Liver (tissue), 9 donors: ENCODE measurements around the gene HIPK1. TPM values are rescaled to one million over a fixed set of nuclear protein-coding genes. Genes with fewer than 3 reads are reported as not detected.

ENCODE experiments used
- DNase-seq: peaks from one replicate; pipeline ENCODE4 v3.0.0-alpha.2; 2017; ENCODE audit warnings: low spot score
- H3K27ac ChIP-seq, 2 donors: one replicate each; pipeline ENCODE4 v1.7.0; 2013; ENCODE audit warnings: inconsistent platforms in 2 of 2, low read length in 2 of 2, control low read depth in 1 of 2, low read depth in 1 of 2, mild to moderate bottlenecking in 1 of 2
- H3K27me3 ChIP-seq, 4 donors: one replicate each; pipeline versions ENCODE4 v1.6.1 to v1.7.0; 2013; ENCODE audit warnings: low read length in 3 of 4, inconsistent platforms in 1 of 4, mild to moderate bottlenecking in 1 of 4, moderate library complexity in 1 of 4; ENCODE audit not compliant: control insufficient read depth in 4 of 4, insufficient read depth in 4 of 4
- H3K36me3 ChIP-seq, 4 donors: one replicate each; pipeline versions ENCODE4 v1.6.1 to v1.7.0; 2013; ENCODE audit warnings: low read length in 3 of 4, mild to moderate bottlenecking in 3 of 4, low read depth in 1 of 4, moderate library complexity in 1 of 4; ENCODE audit not compliant: control insufficient read depth in 4 of 4, insufficient read depth in 3 of 4
- H3K4me1 ChIP-seq, 4 donors: one replicate each; pipeline versions ENCODE4 v1.6.1 to v1.7.0; 2013; ENCODE audit warnings: low read length in 3 of 4, mild to moderate bottlenecking in 3 of 4, moderate library complexity in 1 of 4; ENCODE audit not compliant: control insufficient read depth in 4 of 4, insufficient read depth in 4 of 4
- H3K4me3 ChIP-seq, 3 donors: one replicate each; pipeline versions ENCODE4 v1.6.1 to v1.7.0; 2013; ENCODE audit warnings: low read length in 3 of 3, control low read depth in 1 of 3, low read depth in 1 of 3, mild to moderate bottlenecking in 1 of 3
- H3K9ac ChIP-seq, 2 donors: one replicate each; pipeline ENCODE4 v1.7.0; 2013; ENCODE audit warnings: low read length in 2 of 2, mild to moderate bottlenecking in 2 of 2, moderate library complexity in 2 of 2, control low read depth in 1 of 2, low read depth in 1 of 2
- H3K9me3 ChIP-seq, 4 donors: one replicate each; pipeline versions ENCODE4 v1.6.1 to v1.7.0; 2013; ENCODE audit warnings: low read length in 3 of 4; ENCODE audit not compliant: control insufficient read depth in 4 of 4
- CTCF ChIP-seq: fragments of 150-350 bp; IDR thresholded peaks from 2 replicates; pipeline ENCODE4 v1.5.1; 2017; ENCODE audit warnings: improper control_type of control experiment, low read depth, low read length; ENCODE audit not compliant: missing input control
- EGR1 ChIP-seq, 2 donors: IDR thresholded peaks; 2 replicates each; pipeline ENCODE4 v1.6.1; 2016 to 2018; ENCODE audit warnings: antibody characterized with exemption in 2 of 2, low read depth in 2 of 2
- FOXA1 ChIP-seq: IDR thresholded peaks from 2 replicates; pipeline ENCODE4 v1.6.1; 2016; ENCODE audit warnings: antibody characterized with exemption
- FOXA2 ChIP-seq: IDR thresholded peaks from 2 replicates; pipeline ENCODE4 v1.6.1; 2016; ENCODE audit warnings: antibody characterized with exemption
- GABPA ChIP-seq, 2 donors: IDR thresholded peaks in 1 of 2; conservative IDR thresholded peaks in 1 of 2; 2 replicates each; pipeline ENCODE4 v1.6.1; 2016; ENCODE audit warnings: antibody characterized with exemption in 2 of 2, mild to moderate bottlenecking in 1 of 2, moderate library complexity in 1 of 2
- HNF4A ChIP-seq, 2 donors: conservative IDR thresholded peaks; 2 replicates each; pipeline ENCODE4 v1.6.1; 2016; ENCODE audit warnings: antibody characterized with exemption in 2 of 2, mild to moderate bottlenecking in 2 of 2
- HNF4G ChIP-seq: IDR thresholded peaks from 2 replicates; pipeline ENCODE4 v1.6.1; 2016; ENCODE audit warnings: antibody characterized with exemption
- JUND ChIP-seq, 2 donors: IDR thresholded peaks; 2 replicates each; pipeline ENCODE4 v1.6.1; 2016; ENCODE audit warnings: antibody characterized with exemption in 2 of 2
- MAX ChIP-seq: IDR thresholded peaks from 2 replicates; pipeline ENCODE4 v1.6.1; 2016; ENCODE audit warnings: antibody characterized with exemption
- NR2F2 ChIP-seq: IDR thresholded peaks from 2 replicates; pipeline ENCODE4 v1.6.1; 2016; ENCODE audit warnings: antibody characterized with exemption
- RAD21 ChIP-seq, 2 donors: IDR thresholded peaks; 2 replicates each; pipeline ENCODE4 v1.6.1; 2016; ENCODE audit warnings: antibody characterized with exemption in 2 of 2, mild to moderate bottlenecking in 2 of 2
- RXRA ChIP-seq, 2 donors: IDR thresholded peaks; 2 replicates each; pipeline ENCODE4 v1.6.1; 2017 to 2018; ENCODE audit warnings: antibody characterized with exemption in 2 of 2, mild to moderate bottlenecking in 1 of 2
- SP1 ChIP-seq: IDR thresholded peaks from 2 replicates; pipeline ENCODE4 v1.6.1; 2018; ENCODE audit warnings: antibody characterized with exemption, mild to moderate bottlenecking
- TAF1 ChIP-seq: conservative IDR thresholded peaks from 2 replicates; pipeline ENCODE4 v1.6.1; 2016; ENCODE audit warnings: antibody characterized with exemption, mild to moderate bottlenecking
- YY1 ChIP-seq: IDR thresholded peaks from 2 replicates; pipeline ENCODE4 v1.6.1; 2016; ENCODE audit warnings: antibody characterized with exemption, mild to moderate bottlenecking
- ZBTB33 ChIP-seq: IDR thresholded peaks from 2 replicates; pipeline ENCODE4 v1.6.1; 2016; ENCODE audit warnings: antibody characterized with exemption
- WGBS: extraction: QIAGEN DNeasy Blood & Tissue Kit; methylation state at CpG from one replicate; pipeline ENCODE4 v1.1.7; 2013; 5-methylcytosine and 5-hydroxymethylcytosine counted together
- polyA plus RNA-seq, 2 donors: library from polyadenylated mRNA; stranded (reverse) in 1 of 2; unstranded in 1 of 2; fragments of 200-250 nt in 1 of 2; fragments of >200 nt in 1 of 2; fragmentation: Nextera tagmentation in 1 of 2; extraction: Ambion mirVana in 1 of 2; gene quantifications; one replicate each; pipeline versions ENCODE4 v1.2.1 to v1.2.3, GENCODE V29; 2013 to 2015
- total RNA-seq, 2 donors: library from RNA; depleted of rRNA; stranded (reverse); fragments of >200 nt; gene quantifications; one replicate each; pipeline ENCODE4 v1.2.3, GENCODE V29; 2014
- TF ChIP-seq, protein P1 (sequence below): IDR thresholded peaks from 2 replicates; pipeline ENCODE4 v1.6.1; 2016; ENCODE audit warnings: antibody characterized with exemption, mild to moderate bottlenecking
- TF ChIP-seq, protein P2 (sequence below): IDR thresholded peaks from 2 replicates; pipeline ENCODE4 v1.6.1; 2016; ENCODE audit warnings: antibody characterized with exemption
- donor health status: healthy.
- donor health status: healthy.
- donor health status: healthy.
- donor health status: healthy.
- donor health status: healthy.

HIPK1 gene
- total and polyA plus RNA-seq, 4 donors: 8.7 to 50.2 (median 15.1) TPM

DNA sequence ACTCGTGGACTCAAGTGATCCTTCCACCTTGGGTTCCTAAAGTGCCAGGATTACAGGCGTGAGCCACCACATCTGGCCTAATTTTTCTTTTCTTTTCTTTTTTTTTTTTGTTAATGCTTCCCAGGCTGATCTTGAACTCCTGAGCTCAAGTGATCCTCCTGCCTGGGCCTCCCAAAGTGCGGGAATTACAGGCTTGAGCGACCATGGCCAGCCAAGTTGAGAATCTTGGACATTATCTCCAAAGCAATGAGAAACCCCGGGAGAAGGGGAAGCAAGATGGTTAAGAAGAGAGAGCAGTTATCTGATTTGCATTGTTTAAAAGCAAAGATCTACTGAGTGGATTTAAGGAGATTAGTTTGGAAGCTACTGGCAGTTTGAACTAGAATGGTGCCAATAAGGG lies 9.1 kb downstream of the HIPK1 start:
- WGBS: 74% methylated on average over 5 of the region's 5 CpGs
- Histone ChIP-seq H3K27me3 (no peaks in the 10 kb centered on the region), H3K9me3 (no peaks in the 10 kb centered on the region), H3K9ac (no peak overlapping the region), H3K36me3 (peaks cover 0 to 9% (median 4%) of the 10 kb centered on the region in 4 donors), H3K4me1 (peaks cover 8 to 26% (median 20%) of the 10 kb centered on the region in 4 donors), H3K27ac (no peak overlapping the region), H3K4me3 (no peak overlapping the region)
- no peak for DNase-seq
- TF ChIP-seq HNF4G: no peak
- no peak for TF ChIP-seq FOXA2
- no peak for TF ChIP-seq TAF1
- TF ChIP-seq GABPA (IDR thresholded peaks at IDR 0.05 in 1 of 2, conservative IDR thresholded peaks at IDR 0.05 in 1 of 2): no peak
- TF ChIP-seq, protein P1, sequence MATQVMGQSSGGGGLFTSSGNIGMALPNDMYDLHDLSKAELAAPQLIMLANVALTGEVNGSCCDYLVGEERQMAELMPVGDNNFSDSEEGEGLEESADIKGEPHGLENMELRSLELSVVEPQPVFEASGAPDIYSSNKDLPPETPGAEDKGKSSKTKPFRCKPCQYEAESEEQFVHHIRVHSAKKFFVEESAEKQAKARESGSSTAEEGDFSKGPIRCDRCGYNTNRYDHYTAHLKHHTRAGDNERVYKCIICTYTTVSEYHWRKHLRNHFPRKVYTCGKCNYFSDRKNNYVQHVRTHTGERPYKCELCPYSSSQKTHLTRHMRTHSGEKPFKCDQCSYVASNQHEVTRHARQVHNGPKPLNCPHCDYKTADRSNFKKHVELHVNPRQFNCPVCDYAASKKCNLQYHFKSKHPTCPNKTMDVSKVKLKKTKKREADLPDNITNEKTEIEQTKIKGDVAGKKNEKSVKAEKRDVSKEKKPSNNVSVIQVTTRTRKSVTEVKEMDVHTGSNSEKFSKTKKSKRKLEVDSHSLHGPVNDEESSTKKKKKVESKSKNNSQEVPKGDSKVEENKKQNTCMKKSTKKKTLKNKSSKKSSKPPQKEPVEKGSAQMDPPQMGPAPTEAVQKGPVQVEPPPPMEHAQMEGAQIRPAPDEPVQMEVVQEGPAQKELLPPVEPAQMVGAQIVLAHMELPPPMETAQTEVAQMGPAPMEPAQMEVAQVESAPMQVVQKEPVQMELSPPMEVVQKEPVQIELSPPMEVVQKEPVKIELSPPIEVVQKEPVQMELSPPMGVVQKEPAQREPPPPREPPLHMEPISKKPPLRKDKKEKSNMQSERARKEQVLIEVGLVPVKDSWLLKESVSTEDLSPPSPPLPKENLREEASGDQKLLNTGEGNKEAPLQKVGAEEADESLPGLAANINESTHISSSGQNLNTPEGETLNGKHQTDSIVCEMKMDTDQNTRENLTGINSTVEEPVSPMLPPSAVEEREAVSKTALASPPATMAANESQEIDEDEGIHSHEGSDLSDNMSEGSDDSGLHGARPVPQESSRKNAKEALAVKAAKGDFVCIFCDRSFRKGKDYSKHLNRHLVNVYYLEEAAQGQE: no peak
- TF ChIP-seq JUND (IDR thresholded peaks at IDR 0.05): no peak
- TF ChIP-seq, protein P2, sequence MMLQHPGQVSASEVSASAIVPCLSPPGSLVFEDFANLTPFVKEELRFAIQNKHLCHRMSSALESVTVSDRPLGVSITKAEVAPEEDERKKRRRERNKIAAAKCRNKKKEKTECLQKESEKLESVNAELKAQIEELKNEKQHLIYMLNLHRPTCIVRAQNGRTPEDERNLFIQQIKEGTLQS: no peak
- no peak for TF ChIP-seq NR2F2
- TF ChIP-seq RXRA (IDR thresholded peaks at IDR 0.05): no peak
- no peak for TF ChIP-seq ZBTB33
- no peak for TF ChIP-seq EGR1 (IDR thresholded peaks at IDR 0.05; ENCODE audit: low read depth in 2 of 2)
- no peak for TF ChIP-seq HNF4A (conservative IDR thresholded peaks at IDR 0.05)
- TF ChIP-seq RAD21 (IDR thresholded peaks at IDR 0.05): no peak
- TF ChIP-seq YY1: no peak
- no peak for TF ChIP-seq MAX
- TF ChIP-seq CTCF: no peak
- TF ChIP-seq FOXA1: no peak
- TF ChIP-seq SP1: no peak
